ENCODE measurements around the gene CAP1.
A peak's percentile ranks its signal among the peaks of the same experiment; 100 is the strongest.
"Not testable (repeated sequence)": the region's sequence is repeated elsewhere in the genome, so short reads cannot be mapped to it uniquely, and the experiment has no call there.

The CAP1 gene

GRCh38 chr1:40032240-40032891, 8.2 kb upstream of the CAP1 start:
- DNase-seq = peak; percentile 21 to 66

- DNase-seq = no peak
These were observed 5.7 kb upstream of the CAP1 start for GRCh38 chr1:40034869-40035268.

GRCh38 chr1:40036574-40036973, 4.0 kb upstream of the CAP1 start:
- DNase-seq = no peak

GRCh38 chr1:40037254-40037653, 3.3 kb upstream of the CAP1 start:
- DNase-seq = not testable (repeated sequence)

GRCh38 chr1:40038697-40039096, 1.8 kb upstream of the CAP1 start:
- no peak for DNase-seq

GRCh38 chr1:40039245-40039756, 1.2 kb upstream of the CAP1 start:
- DNase-seq = peak; percentile 77 to 90

- peak; percentile 77 to 85 for DNase-seq
These were observed 595 bp upstream of the CAP1 start for GRCh38 chr1:40039757-40040510.

- no peak for DNase-seq
These were observed 923 bp downstream of the CAP1 start for GRCh38 chr1:40041466-40041838.

GRCh38 chr1:40042341-40042740, 1.8 kb downstream of the CAP1 start:
- no peak for DNase-seq

GRCh38 chr1:40044110-40044509, 3.6 kb downstream of the CAP1 start:
- DNase-seq = no peak

- no peak for DNase-seq
These were observed 4.7 kb downstream of the CAP1 start for GRCh38 chr1:40045182-40045581.

- DNase-seq = no peak
These were observed 5.2 kb downstream of the CAP1 start for GRCh38 chr1:40045766-40046165.

GRCh38 chr1:40047276-40047675, 6.7 kb downstream of the CAP1 start:
- DNase-seq = no peak

GRCh38 chr1:40047769-40048168, 7.2 kb downstream of the CAP1 start:
- DNase-seq = no peak

GRCh38 chr1:40049725-40050124, 9.2 kb downstream of the CAP1 start:
- DNase-seq = no peak

- DNase-seq = no peak
These were observed 10.3 kb downstream of the CAP1 start for GRCh38 chr1:40050863-40051262.

- DNase-seq = no peak
These were observed 12.8 kb downstream of the CAP1 start for GRCh38 chr1:40053138-40053887.

GRCh38 chr1:40056519-40057309, 16.2 kb downstream of the CAP1 start:
- no peak for DNase-seq

- DNase-seq = no peak
These were observed 16.9 kb downstream of the CAP1 start for GRCh38 chr1:40057310-40058030.

- DNase-seq = no peak
These were observed 17.5 kb downstream of the CAP1 start for GRCh38 chr1:40058097-40058452.

- DNase-seq = no peak
These were observed 18.2 kb downstream of the CAP1 start for GRCh38 chr1:40058453-40059337.

Data from NCI-H2081 (cell line).